ENCODE data around the gene ARHGAP15.

GRCh38 chr2:143732076-143732475 is 602.9 kb downstream of the ARHGAP15 start:
- TF ChIP-seq, protein P1, sequence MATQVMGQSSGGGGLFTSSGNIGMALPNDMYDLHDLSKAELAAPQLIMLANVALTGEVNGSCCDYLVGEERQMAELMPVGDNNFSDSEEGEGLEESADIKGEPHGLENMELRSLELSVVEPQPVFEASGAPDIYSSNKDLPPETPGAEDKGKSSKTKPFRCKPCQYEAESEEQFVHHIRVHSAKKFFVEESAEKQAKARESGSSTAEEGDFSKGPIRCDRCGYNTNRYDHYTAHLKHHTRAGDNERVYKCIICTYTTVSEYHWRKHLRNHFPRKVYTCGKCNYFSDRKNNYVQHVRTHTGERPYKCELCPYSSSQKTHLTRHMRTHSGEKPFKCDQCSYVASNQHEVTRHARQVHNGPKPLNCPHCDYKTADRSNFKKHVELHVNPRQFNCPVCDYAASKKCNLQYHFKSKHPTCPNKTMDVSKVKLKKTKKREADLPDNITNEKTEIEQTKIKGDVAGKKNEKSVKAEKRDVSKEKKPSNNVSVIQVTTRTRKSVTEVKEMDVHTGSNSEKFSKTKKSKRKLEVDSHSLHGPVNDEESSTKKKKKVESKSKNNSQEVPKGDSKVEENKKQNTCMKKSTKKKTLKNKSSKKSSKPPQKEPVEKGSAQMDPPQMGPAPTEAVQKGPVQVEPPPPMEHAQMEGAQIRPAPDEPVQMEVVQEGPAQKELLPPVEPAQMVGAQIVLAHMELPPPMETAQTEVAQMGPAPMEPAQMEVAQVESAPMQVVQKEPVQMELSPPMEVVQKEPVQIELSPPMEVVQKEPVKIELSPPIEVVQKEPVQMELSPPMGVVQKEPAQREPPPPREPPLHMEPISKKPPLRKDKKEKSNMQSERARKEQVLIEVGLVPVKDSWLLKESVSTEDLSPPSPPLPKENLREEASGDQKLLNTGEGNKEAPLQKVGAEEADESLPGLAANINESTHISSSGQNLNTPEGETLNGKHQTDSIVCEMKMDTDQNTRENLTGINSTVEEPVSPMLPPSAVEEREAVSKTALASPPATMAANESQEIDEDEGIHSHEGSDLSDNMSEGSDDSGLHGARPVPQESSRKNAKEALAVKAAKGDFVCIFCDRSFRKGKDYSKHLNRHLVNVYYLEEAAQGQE (IDR thresholded peaks at IDR 0.05; ENCODE audit: borderline replicate concordance): no peak
- TF ChIP-seq EZH2 (IDR thresholded peaks at IDR 0.05; ENCODE audit: borderline replicate concordance, insufficient read depth, low read length, poor library complexity, severe bottlenecking) (no peak), SMC3 (conservative IDR thresholded peaks at IDR 0.05; ENCODE audit: poor library complexity) (no peak), CTCF (IDR thresholded peaks at IDR 0.05; ENCODE audit: poor library complexity, severe bottlenecking) (no peak), POLR2AphosphoS5 (IDR thresholded peaks at IDR 0.05) (no peak), TAF1 (IDR thresholded peaks at IDR 0.05; ENCODE audit: low read depth) (no peak)
